H1 (cell line): Measurements from ENCODE around the gene SLC12A4. TPM values are rescaled to one million over a fixed set of nuclear protein-coding genes. Genes with fewer than 3 reads are reported as not detected.

ENCODE experiments used
- CTCF ChIA-PET: fragments of 300-600 bp; sonication (Branson Sonifier 250); formaldehyde crosslinking; loops from one replicate; lab custom pipeline; 2021; ENCODE audit not compliant: partially characterized antibody; lab: Charles Lee
- POLR2A ChIA-PET: fragments of 300-600 bp; sonication (Branson Sonifier 250); formaldehyde crosslinking; loops from one replicate; lab custom pipeline; 2021; ENCODE audit warnings: inconsistent platforms; ENCODE audit not compliant: partially characterized antibody; lab: Charles Lee
- DNase-seq, 2 experiments: peaks; one replicate each; pipeline versions ENCODE4 v3.0.0 to v3.0.0-alpha.2; 2010 to 2022; ENCODE audit warnings: low spot score in 2 of 2, low read depth in 1 of 2, mixed read lengths in 1 of 2
- FAIRE-seq: peaks from 2 replicates; lab custom pipeline; 2011; peaks lifted over from hg19 to GRCh38; lab: Jason Lieb, UNC
- H2AFZ ChIP-seq: 2 replicates; pipeline ENCODE4 v1.8.1; 2012; ENCODE audit warnings: low read length, inconsistent platforms
- H2AK5ac ChIP-seq: 2 replicates; pipeline ENCODE4 v1.6.1; 2013; ENCODE audit warnings: low read depth, low read length
- H2BK120ac ChIP-seq: replicated peaks from 2 replicates; pipeline ENCODE3; 2013; ENCODE audit warnings: low read depth, low read length, inconsistent platforms
- H2BK12ac ChIP-seq: 2 replicates; pipeline ENCODE4 v1.6.1; 2013; ENCODE audit warnings: low read depth, low read length
- H2BK15ac ChIP-seq: 2 replicates; pipeline ENCODE4 v1.6.1; 2013; ENCODE audit warnings: low read length
- H2BK20ac ChIP-seq: 2 replicates; pipeline ENCODE4 v1.6.1; 2013; ENCODE audit warnings: low read length
- H2BK5ac ChIP-seq: 2 replicates; pipeline ENCODE4 v1.6.1; 2013; ENCODE audit warnings: low read depth, low read length
- H3K14ac ChIP-seq: 2 replicates; pipeline ENCODE4 v1.6.1; 2013; ENCODE audit warnings: inconsistent platforms; ENCODE audit not compliant: insufficient read length
- H3K18ac ChIP-seq: 2 replicates; pipeline ENCODE4 v1.6.1; 2013; ENCODE audit warnings: low read length; ENCODE audit errors: extremely low read depth
- H3K23ac ChIP-seq: 2 replicates; pipeline ENCODE4 v1.6.1; 2013; ENCODE audit warnings: inconsistent platforms; ENCODE audit not compliant: insufficient read length
- H3K23me2 ChIP-seq: 2 replicates; pipeline ENCODE4 v1.6.1; 2013; ENCODE audit warnings: low read depth, low read length
- H3K27ac ChIP-seq: 2 replicates; pipeline ENCODE4 v1.6.1; 2011; ENCODE audit warnings: low read depth, low read length, inconsistent platforms
- H3K27me3 ChIP-seq, 4 experiments: replicated peaks in 1 of 4; 1 replicate in 1 of 4; 2 replicates in 3 of 4; pipeline versions ENCODE4 v1.6.1 to v1.8.1; 2011 to 2013; ENCODE audit warnings: low read length in 3 of 4, mild to moderate bottlenecking in 3 of 4, inconsistent platforms in 2 of 4, mixed read lengths in 2 of 4, moderate library complexity in 1 of 4; ENCODE audit not compliant: control insufficient read depth in 3 of 4, insufficient read depth in 3 of 4; ENCODE audit errors: extremely low read depth in 1 of 4
- H3K36me3 ChIP-seq, 4 experiments: 2 replicates each; pipeline versions ENCODE4 v1.6.1 to v1.8.1; 2011 to 2013; ENCODE audit warnings: mild to moderate bottlenecking in 4 of 4, low read length in 3 of 4, moderate library complexity in 2 of 4, control low read depth in 1 of 4, inconsistent platforms in 1 of 4; ENCODE audit not compliant: insufficient read depth in 4 of 4, control insufficient read depth in 2 of 4
- H3K4ac ChIP-seq: replicated peaks from 2 replicates; pipeline ENCODE3; 2013; ENCODE audit warnings: low read length, low read depth, mixed read lengths, inconsistent platforms; ENCODE audit not compliant: insufficient read length
- H3K4me1 ChIP-seq, 4 experiments: replicated peaks in 1 of 4; 1 replicate in 1 of 4; 2 replicates in 3 of 4; pipeline versions ENCODE4 v1.6.1 to v1.8.1; 2011 to 2013; ENCODE audit warnings: low read length in 3 of 4, inconsistent platforms in 2 of 4, mixed read lengths in 1 of 4; ENCODE audit not compliant: insufficient read depth in 4 of 4, control insufficient read depth in 3 of 4
- H3K4me2 ChIP-seq, 2 experiments: 2 replicates each; pipeline versions ENCODE4 v1.6.1 to v1.8.1; 2011 to 2013; ENCODE audit warnings: low read depth in 2 of 2, low read length in 2 of 2, control low read depth in 1 of 2, inconsistent platforms in 1 of 2, mild to moderate bottlenecking in 1 of 2; ENCODE audit not compliant: insufficient read depth in 1 of 2
- H3K4me3 ChIP-seq, 4 experiments: fragments of 200-600, 300-600 bp in 1 of 4; sonication (generic), shearing (Covaris generic), sonication (Bioruptor Twin) in 1 of 4; 2 replicates each; pipeline versions ENCODE4 v1.5.1 to v1.8.1; 2011 to 2016; ENCODE audit warnings: low read length in 4 of 4, low read depth in 3 of 4, control low read depth in 2 of 4, inconsistent platforms in 2 of 4, mild to moderate bottlenecking in 2 of 4, mixed read lengths in 1 of 4, moderate library complexity in 1 of 4; ENCODE audit not compliant: insufficient read depth in 2 of 4; ENCODE audit errors: extremely low read depth in 1 of 4
- H3K56ac ChIP-seq: replicated peaks from 2 replicates; pipeline ENCODE3; 2013; ENCODE audit warnings: low read depth, mild to moderate bottlenecking, mixed read lengths, low read length, inconsistent platforms; ENCODE audit not compliant: insufficient read length
- H3K79me1 ChIP-seq: 2 replicates; pipeline ENCODE4 v1.6.1; 2013; ENCODE audit warnings: low read depth, low read length, control low read depth
- H3K79me2 ChIP-seq, 2 experiments: 2 replicates each; pipeline versions ENCODE4 v1.6.1 to v1.8.1; 2012 to 2013; ENCODE audit warnings: low read length in 2 of 2, mild to moderate bottlenecking in 2 of 2, inconsistent platforms in 1 of 2; ENCODE audit not compliant: insufficient read depth in 2 of 2, control insufficient read depth in 1 of 2
- H3K9ac ChIP-seq, 4 experiments: replicated peaks in 1 of 4; 1 replicate in 1 of 4; 2 replicates in 3 of 4; pipeline versions ENCODE4 v1.6.1 to v1.8.1; 2011 to 2013; ENCODE audit warnings: low read depth in 3 of 4, low read length in 3 of 4, control low read depth in 2 of 4, mild to moderate bottlenecking in 2 of 4, moderate library complexity in 2 of 4, inconsistent platforms in 1 of 4; ENCODE audit errors: extremely low read depth in 1 of 4
- H3K9me3 ChIP-seq, 2 experiments: 2 replicates each; pipeline versions ENCODE4 v1.6.1 to v1.8.1; 2012 to 2013; ENCODE audit warnings: mild to moderate bottlenecking in 2 of 2, moderate library complexity in 2 of 2, control low read depth in 1 of 2, inconsistent platforms in 1 of 2, low read depth in 1 of 2, low read length in 1 of 2, mixed read lengths in 1 of 2; ENCODE audit not compliant: insufficient read depth in 2 of 2
- H4K20me1 ChIP-seq, 2 experiments: replicated peaks in 1 of 2; 2 replicates each; pipeline versions ENCODE3 to v1.8.1; 2011 to 2013; ENCODE audit warnings: inconsistent platforms in 2 of 2, low read length in 2 of 2, mild to moderate bottlenecking in 1 of 2; ENCODE audit not compliant: insufficient read depth in 2 of 2, control insufficient read depth in 1 of 2
- H4K5ac ChIP-seq: 2 replicates; pipeline ENCODE4 v1.6.1; 2013; ENCODE audit warnings: low read length, low read depth, mixed read lengths, inconsistent platforms; ENCODE audit not compliant: insufficient read length
- H4K8ac ChIP-seq: 2 replicates; pipeline ENCODE4 v1.8.0; 2013; ENCODE audit warnings: mild to moderate bottlenecking, moderate library complexity, low read length, inconsistent platforms; ENCODE audit not compliant: insufficient read depth; ENCODE audit errors: extremely low read depth
- H4K91ac ChIP-seq: replicated peaks from 2 replicates; pipeline ENCODE3; 2013; ENCODE audit warnings: low read length, mixed read lengths, inconsistent platforms; ENCODE audit not compliant: insufficient read length
- ASH2L ChIP-seq: fragments of 200-600, 300-600 bp; sonication (generic); IDR thresholded peaks from one replicate; pipeline ENCODE4 v1.7.1; 2017; ENCODE audit warnings: low read length
- ATF2 ChIP-seq: IDR thresholded peaks from 2 replicates; pipeline ENCODE4 v1.6.1; 2012; ENCODE audit warnings: low read length, inconsistent platforms
- BACH1 ChIP-seq: IDR thresholded peaks from 2 replicates; pipeline ENCODE4 v1.6.1; 2012; ENCODE audit warnings: low read length, improper control_type of control experiment
- HDAC6 ChIP-seq: IDR thresholded peaks from one replicate; pipeline ENCODE4 v1.7.1; 2012; ENCODE audit warnings: low read depth, mild to moderate bottlenecking, inconsistent platforms, low read length, moderate library complexity
- JUN ChIP-seq: IDR thresholded peaks from 2 replicates; pipeline ENCODE4 v1.6.1; 2011; ENCODE audit warnings: low read depth, mild to moderate bottlenecking, improper control_type of control experiment, low read length
- JUND ChIP-seq: IDR thresholded peaks from 2 replicates; pipeline ENCODE4 v1.6.1; 2011; ENCODE audit warnings: mild to moderate bottlenecking, improper control_type of control experiment, low read length
- MAX ChIP-seq: IDR thresholded peaks from 2 replicates; pipeline ENCODE4 v1.6.1; 2012; ENCODE audit warnings: inconsistent platforms
- NRF1 ChIP-seq: IDR thresholded peaks from 2 replicates; pipeline ENCODE4 v1.6.1; 2011; ENCODE audit warnings: mild to moderate bottlenecking, low read depth, low read length, improper control_type of control experiment
- TBP ChIP-seq: IDR thresholded peaks from 2 replicates; pipeline ENCODE4 v1.6.1; 2011; ENCODE audit warnings: low read depth, low read length, improper control_type of control experiment
- WGBS, 2 experiments: shearing (Covaris generic) in 1 of 2; methylation state at CpG; one replicate each; pipeline versions ENCODE4 v1.1.6 to v1.1.7; 2013 to 2015; ENCODE audit warnings: low lambda C conversion rate in 2 of 2, mixed read lengths in 2 of 2, inconsistent platforms in 1 of 2, low coverage in 1 of 2, missing lambda C conversion rate in 1 of 2; ENCODE audit not compliant: insufficient replicate concordance in 2 of 2, insufficient coverage in 1 of 2, insufficient read length in 1 of 2; ENCODE audit errors: extremely low coverage in 1 of 2, missing lambda C conversion rate in 1 of 2; 5-methylcytosine and 5-hydroxymethylcytosine counted together
- polyA plus RNA-seq, 7 experiments: library from polyadenylated mRNA; depleted of rRNA in 3 of 7; stranded (reverse) in 5 of 7; unstranded in 2 of 7; fragments of >200 nt in 5 of 7; fragments of 200-250 nt in 2 of 7; gene quantifications; 1 replicate in 5 of 7; 2 replicates in 1 of 7; 4 replicates in 1 of 7; pipeline versions ENCODE4 v1.2.1 to v1.2.3, GENCODE V29; 2011 to 2013; ENCODE audit warnings: missing spikeins in 2 of 7, mixed read lengths in 2 of 7
- total RNA-seq: library from RNA; stranded (reverse); fragmentation: NEBNext Ultra II Directional; extraction: Animal tissue kit (Norgen Biotek cat#: 25700); gene quantifications from 2 replicates; pipeline ENCODE4 v1.2.1, GENCODE V29; 2021
- TF ChIP-seq, protein P1 (sequence below), 3 experiments: IDR thresholded peaks; 1 replicate in 2 of 3; 2 replicates in 1 of 3; pipeline versions ENCODE4 v1.5.1 to v1.6.1; 2011; ENCODE audit warnings: low read length in 3 of 3, mild to moderate bottlenecking in 3 of 3, inconsistent platforms in 2 of 3, low read depth in 1 of 3, moderate library complexity in 1 of 3; ENCODE audit not compliant: insufficient read depth in 1 of 3; ENCODE audit errors: control extremely low read depth in 1 of 3

Gene SLC12A4
- total and polyA plus RNA-seq, 2 of the 8 experiments (the other 6 are each of a cell fraction or from before 2014, with no cell fraction given): 41.3 to 49.3 TPM

- ChIA-PET POLR2A (interaction anchor here (5.1 kb wide), 1 partner anchor 33 kb away, joined by 26 read pairs; the partner anchor contains the start of genes DDX28 and DUS2), CTCF (interaction anchor here (0.6 to 4.1 kb wide), 7 partner anchors 9 to 54 kb away, joined by 3 to 23 read pairs (median 3); partner anchors contain the start of gene DPEP2)
- Histone ChIP-seq H3K23ac (no peak overlapping the region), H2AFZ (no peak overlapping the region), H3K79me1 (no peaks in the 10 kb centered on the region; the same call in 1 of the 2 replicates), H4K8ac (no peak overlapping the region), H3K14ac (no peak overlapping the region), H3K9ac (no peak overlapping the region), H2AK5ac (no peak overlapping the region), H4K20me1 (no peaks in the 10 kb centered on the region), H3K27ac (no peak overlapping the region), H2BK12ac (no peak overlapping the region), H2BK15ac (no peak overlapping the region), H4K5ac (no peak overlapping the region), H3K36me3 (no peaks in the 10 kb centered on the region), H3K4me3 (no peak overlapping the region), H3K4ac (no peak overlapping the region), H2BK5ac (no peak overlapping the region), H3K27me3 (peaks cover 0 to 12% (median 8%) of the 10 kb centered on the region in 4 experiments; a peak in 5 of 7 replicates), H3K23me2 (no peaks in the 10 kb centered on the region; the same call in 1 of the 2 replicates), H3K4me1 (no peaks in the 10 kb centered on the region; a peak in 3 of 7 replicates), H2BK20ac (no peak overlapping the region), H3K9me3 (no peaks in the 10 kb centered on the region), H2BK120ac (no peak overlapping the region), H3K79me2 (no peaks in the 10 kb centered on the region), H3K18ac (no peak overlapping the region), H3K56ac (no peak overlapping the region), H3K4me2 (no peak overlapping the region), H4K91ac (no peak overlapping the region)
- DNase-seq: no peak
- 79% methylated on average over 6 of the region's 6 CpGs; no CpG with 5 or more reads in 1 of the 2 experiments for WGBS, 2 experiments
- FAIRE-seq: no peak
- TF ChIP-seq NRF1: no peak
- TF ChIP-seq, protein P1, sequence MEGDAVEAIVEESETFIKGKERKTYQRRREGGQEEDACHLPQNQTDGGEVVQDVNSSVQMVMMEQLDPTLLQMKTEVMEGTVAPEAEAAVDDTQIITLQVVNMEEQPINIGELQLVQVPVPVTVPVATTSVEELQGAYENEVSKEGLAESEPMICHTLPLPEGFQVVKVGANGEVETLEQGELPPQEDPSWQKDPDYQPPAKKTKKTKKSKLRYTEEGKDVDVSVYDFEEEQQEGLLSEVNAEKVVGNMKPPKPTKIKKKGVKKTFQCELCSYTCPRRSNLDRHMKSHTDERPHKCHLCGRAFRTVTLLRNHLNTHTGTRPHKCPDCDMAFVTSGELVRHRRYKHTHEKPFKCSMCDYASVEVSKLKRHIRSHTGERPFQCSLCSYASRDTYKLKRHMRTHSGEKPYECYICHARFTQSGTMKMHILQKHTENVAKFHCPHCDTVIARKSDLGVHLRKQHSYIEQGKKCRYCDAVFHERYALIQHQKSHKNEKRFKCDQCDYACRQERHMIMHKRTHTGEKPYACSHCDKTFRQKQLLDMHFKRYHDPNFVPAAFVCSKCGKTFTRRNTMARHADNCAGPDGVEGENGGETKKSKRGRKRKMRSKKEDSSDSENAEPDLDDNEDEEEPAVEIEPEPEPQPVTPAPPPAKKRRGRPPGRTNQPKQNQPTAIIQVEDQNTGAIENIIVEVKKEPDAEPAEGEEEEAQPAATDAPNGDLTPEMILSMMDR (IDR thresholded peaks at IDR 0.05; ENCODE audit: control extremely low read depth in 1 of 3, insufficient read depth in 1 of 3, low read depth in 1 of 3, low read length in 3 of 3): no peak
- TF ChIP-seq TBP: no peak
- no peak for TF ChIP-seq ATF2
- TF ChIP-seq JUN: no peak
- no peak for TF ChIP-seq ASH2L
- TF ChIP-seq JUND: no peak
- no peak for TF ChIP-seq HDAC6
- no peak for TF ChIP-seq MAX
- TF ChIP-seq BACH1: no peak
Measured at GRCh38 chr16:67990018-67990386, 21.6 kb upstream of the SLC12A4 start.
